ENCODE data around the gene ZNF816. TPM values are rescaled to one million over a fixed set of nuclear protein-coding genes. Genes with fewer than 3 reads are reported as not detected.
"Not testable (repeated sequence)": the region's sequence is repeated elsewhere in the genome, so short reads cannot be mapped to it uniquely, and the experiment has no call there.

The ZNF816 gene
- total RNA-seq, 2 experiments from 2014 or later = 11.1 to 12.0 TPM

GRCh38 chr19:52922841-52923777 lies 39.6 kb downstream of the ZNF816 start, which contains the start of gene ZNF888:
ZNF888 (minus strand) TSS chr19:52923428; CDS start chr19:52917873, 5,555 bp downstream.
- H3K27me3 Mint-ChIP-seq = no peaks in the 10 kb centered on the region
- peak within 1 kb of the TSS; percentile 95 for H3K4me3 Mint-ChIP-seq
- peaks cover 21% of the 10 kb centered on the region for H3K4me1 Mint-ChIP-seq
- peak; percentile 86 for DNase-seq
- H3K9me3 Mint-ChIP-seq = no peaks in the 10 kb centered on the region
- H3K36me3 Mint-ChIP-seq = peaks cover 31% of the 10 kb centered on the region
- H3K27ac Mint-ChIP-seq = peak within 1 kb of the TSS; percentile 90

- H3K27ac Mint-ChIP-seq = no peak overlapping the region
- H3K27me3 Mint-ChIP-seq = no peaks in the 10 kb centered on the region
- DNase-seq = no peak
- H3K4me3 Mint-ChIP-seq = no peak overlapping the region
- peaks cover 57% of the 10 kb centered on the region for H3K36me3 Mint-ChIP-seq
- H3K9me3 Mint-ChIP-seq = peaks cover 4% of the 10 kb centered on the region
- H3K4me1 Mint-ChIP-seq = peaks cover 11% of the 10 kb centered on the region
Observed at GRCh38 chr19:52917531-52917930, 45.1 kb downstream of the ZNF816 start.

- DNase-seq = no peak
- Mint-ChIP-seq H3K9me3 (peaks cover 38% of the 10 kb centered on the region), H3K27ac (no peak overlapping the region), H3K4me3 (no peak overlapping the region), H3K36me3 (peaks cover 86% of the 10 kb centered on the region), H3K4me1 (no peaks in the 10 kb centered on the region), H3K27me3 (no peaks in the 10 kb centered on the region)
Observed at GRCh38 chr19:52910648-52911047, 52.0 kb downstream of the ZNF816 start.

- not testable (repeated sequence) for DNase-seq, H3K27me3 Mint-ChIP-seq, H3K4me1 Mint-ChIP-seq, H3K27ac Mint-ChIP-seq, H3K4me3 Mint-ChIP-seq
- H3K9me3 Mint-ChIP-seq = peaks cover 31% of the 10 kb centered on the region
- peaks cover 38% of the 10 kb centered on the region for H3K36me3 Mint-ChIP-seq
Observed at GRCh38 chr19:52904052-52904780, 58.5 kb downstream of the ZNF816 start.

- DNase-seq = no peak
- Mint-ChIP-seq H3K36me3 (peaks cover 24% of the 10 kb centered on the region), H3K4me3 (no peak overlapping the region), H3K27me3 (no peaks in the 10 kb centered on the region), H3K9me3 (peaks cover 20% of the 10 kb centered on the region), H3K4me1 (peaks cover 6% of the 10 kb centered on the region), H3K27ac (no peak overlapping the region)
Observed at GRCh38 chr19:52901842-52902241, 60.8 kb downstream of the ZNF816 start.

Other genes starting within 250 kb of the ZNF816 start
- 10 to 100 TPM; 15.1 to 15.9 TPM for gene ZNF611, start 227.8 kb downstream of the ZNF816 start, total RNA-seq
- gene ZNF600, start 176.1 kb downstream of the ZNF816 start, total RNA-seq = 10 to 100 TPM; 13.5 to 14.4 TPM
- 10 to 100 TPM; 14.0 to 14.8 TPM for gene ZNF28, start 141.2 kb downstream of the ZNF816 start, total RNA-seq
- 10 to 100 TPM; 13.9 to 15.1 TPM for gene ZNF468, start 105.3 kb downstream of the ZNF816 start, total RNA-seq
- gene ZNF320, start 65.2 kb downstream of the ZNF816 start, total RNA-seq = 1 to 10 TPM; 4.9 to 7.1 TPM
- gene ZNF888, start 39.5 kb downstream of the ZNF816 start, total RNA-seq = 1 to 10 TPM; 5.1 to 6.1 TPM
- gene ERVV-1, start 51.0 kb upstream of the ZNF816 start, total RNA-seq = not detected
- gene ERVV-2, start 81.9 kb upstream of the ZNF816 start, total RNA-seq = not detected
- 10 to 100 TPM; 22.6 to 27.4 TPM for gene ZNF160, start 140.5 kb upstream of the ZNF816 start, total RNA-seq
- 1 to 10 TPM; 1.5 to 1.8 TPM for gene ZNF415, start 170.0 kb upstream of the ZNF816 start, total RNA-seq
- gene ZNF347, start 196.2 kb upstream of the ZNF816 start, total RNA-seq = 1 to 10 TPM; 7.0 to 8.6 TPM
- 1 to 10 TPM; 6.6 to 6.7 TPM for gene ZNF665, start 230.5 kb upstream of the ZNF816 start, total RNA-seq

All from activated naive CD8-positive, alpha-beta T cell treated with anti-CD3 and anti-CD28 coated beads for 36 hours (primary cell).